NOMO-1 (cell line): Measurements from ENCODE around the gene TMEM154.

Experiments used
- DNase-seq, 2 experiments: peaks; one replicate each; lab custom pipeline; 2025; ENCODE audit not compliant: unreplicated experiment in 2 of 2; lab: John Stamatoyannopoulos, UW

TMEM154 gene

DNA sequence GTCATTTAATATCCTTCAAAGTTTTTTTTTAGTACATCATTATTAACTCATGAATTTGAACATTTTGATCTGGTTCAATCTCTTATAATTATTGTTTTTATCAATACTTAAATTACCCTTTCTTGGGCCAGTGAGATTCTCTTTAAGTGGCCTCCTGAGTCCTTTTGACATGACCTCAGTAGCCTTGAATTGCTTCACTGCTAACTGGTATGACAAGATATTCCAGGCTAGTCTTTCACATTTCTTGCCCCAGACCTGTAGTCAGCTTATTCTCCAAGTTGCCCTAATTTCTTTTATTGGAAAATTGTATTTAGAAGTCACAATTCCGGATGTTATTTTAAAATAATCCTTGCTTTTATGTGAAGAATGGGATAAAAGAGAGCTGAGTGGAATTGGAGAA lies 108.5 kb downstream of the TMEM154 start:
- no peak for DNase-seq
